Inferior parietal cortex (tissue), 1 donor: ENCODE measurements around the gene TMEM131.
"Not testable (repeated sequence)": the region's sequence is repeated elsewhere in the genome, so short reads cannot be mapped to it uniquely, and the experiment has no call there.

Experiments used
- DNase-seq: peaks from one replicate; pipeline ENCODE4 v3.0.0-alpha.2; 2016; ENCODE audit errors: extremely low spot score

TMEM131 gene

GRCh38 chr2:97863829-97864228, 131.9 kb downstream of the TMEM131 start:
- no peak for DNase-seq

GRCh38 chr2:97861177-97861576, 134.6 kb downstream of the TMEM131 start:
- DNase-seq = no peak

GRCh38 chr2:97858442-97858841, 137.3 kb downstream of the TMEM131 start:
- DNase-seq = no peak

GRCh38 chr2:97857553-97857952, 138.2 kb downstream of the TMEM131 start:
- DNase-seq = no peak

GRCh38 chr2:97853057-97853456, 142.7 kb downstream of the TMEM131 start:
- DNase-seq = not testable (repeated sequence)

- DNase-seq = no peak
These were observed 144.6 kb downstream of the TMEM131 start for GRCh38 chr2:97851172-97851571.

- DNase-seq = no peak
These were observed 145.7 kb downstream of the TMEM131 start for GRCh38 chr2:97849881-97850528.

- DNase-seq = no peak
These were observed 147.4 kb downstream of the TMEM131 start for GRCh38 chr2:97848306-97848705.

- not testable (repeated sequence) for DNase-seq
These were observed 149.0 kb downstream of the TMEM131 start for GRCh38 chr2:97846716-97847115.

- DNase-seq = no peak
These were observed 149.9 kb downstream of the TMEM131 start for GRCh38 chr2:97845818-97846217.

- no peak for DNase-seq
These were observed 150.6 kb downstream of the TMEM131 start for GRCh38 chr2:97845133-97845532.

- DNase-seq = no peak
These were observed 151.4 kb downstream of the TMEM131 start for GRCh38 chr2:97844311-97844859.

GRCh38 chr2:97840198-97840597, 155.6 kb downstream of the TMEM131 start:
- DNase-seq = no peak

- DNase-seq = no peak
These were observed 161.1 kb downstream of the TMEM131 start for GRCh38 chr2:97834610-97835009.

GRCh38 chr2:97831121-97831520, 164.6 kb downstream of the TMEM131 start:
- no peak for DNase-seq

- not testable (repeated sequence) for DNase-seq
These were observed 166.5 kb downstream of the TMEM131 start for GRCh38 chr2:97829255-97829654.

- DNase-seq = not testable (repeated sequence)
These were observed 168.7 kb downstream of the TMEM131 start for GRCh38 chr2:97827013-97827412.

- not testable (repeated sequence) for DNase-seq
These were observed 169.4 kb downstream of the TMEM131 start for GRCh38 chr2:97826266-97826847.

GRCh38 chr2:97824011-97824410, 171.7 kb downstream of the TMEM131 start:
- DNase-seq = not testable (repeated sequence)

- DNase-seq = not testable (repeated sequence)
These were observed 173.9 kb downstream of the TMEM131 start for GRCh38 chr2:97821862-97822261.

- DNase-seq = no peak
These were observed 176.0 kb downstream of the TMEM131 start for GRCh38 chr2:97819754-97820153.

- DNase-seq = no peak
These were observed 179.3 kb downstream of the TMEM131 start for GRCh38 chr2:97816411-97816810.

GRCh38 chr2:97812931-97813330, 182.8 kb downstream of the TMEM131 start:
- no peak for DNase-seq
